ENCODE measurements around the gene ST3GAL2.
"Not testable (repeated sequence)": the region's sequence is repeated elsewhere in the genome, so short reads cannot be mapped to it uniquely, and the experiment has no call there.

GRCh38 chr16:70386289-70386986, 52.5 kb downstream of the ST3GAL2 start:
- TF ChIP-seq POLR2A, POLR2AphosphoS5, SPI1, TAF1 (IDR thresholded peaks at IDR 0.05; ENCODE audit: low read depth, low read length): not testable (repeated sequence)
